Measurements from ENCODE around the gene S100PBP. TPM values are rescaled to one million over a fixed set of nuclear protein-coding genes. Genes with fewer than 3 reads are reported as not detected.

The S100PBP gene
- total and polyA plus RNA-seq, 10 of the 15 experiments (the other 5 are each of a cell fraction or from before 2014, with no cell fraction given) = 17.0 to 98.3 (median 40.6) TPM

- TF ChIP-seq PKNOX1 (IDR thresholded peaks at IDR 0.05) (no peak), E4F1 (IDR thresholded peaks at IDR 0.05; ENCODE audit: borderline replicate concordance, partially characterized antibody) (no peak), ESRRA (IDR thresholded peaks at IDR 0.05; ENCODE audit: low read length) (no peak), ZNF687 (IDR thresholded peaks at IDR 0.05) (no peak), ATF3 (IDR thresholded peaks at IDR 0.05; ENCODE audit: borderline replicate concordance, extremely low read depth, low read depth, low read length) (no peak), SREBF2 (IDR thresholded peaks at IDR 0.05; ENCODE audit: low read length) (no peak)
These were observed 38.2 kb upstream of the S100PBP start (continued) for GRCh38 chr1:32779242-32779641.

Measured in GM12878 (cell line).